Measurements from ENCODE around the gene AFG1L. TPM values are rescaled to one million over a fixed set of nuclear protein-coding genes. Genes with fewer than 3 reads are reported as not detected.

Gene AFG1L
- total RNA-seq, 1 experiment from 2014 or later: 7.1 TPM

DNA sequence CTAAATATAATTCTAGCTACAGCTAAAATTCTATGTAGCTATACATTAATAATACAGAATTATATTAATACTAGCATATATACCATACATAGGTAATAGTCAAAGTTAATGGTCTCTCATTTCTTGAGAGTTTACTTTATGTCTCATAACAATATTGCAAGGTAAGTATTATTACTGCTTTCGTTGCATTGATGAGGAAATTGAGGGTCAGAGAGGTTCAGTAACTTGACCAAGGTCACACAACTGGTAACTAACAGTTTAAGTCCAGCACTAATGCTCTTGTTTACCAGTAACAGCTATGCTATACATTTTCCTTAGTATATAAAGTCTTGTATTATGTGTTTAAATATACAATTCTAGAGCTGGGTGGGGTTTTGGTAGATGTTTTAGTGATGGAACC lies 67.6 kb downstream of the AFG1L start:
- no peak for DNase-seq
- no peak overlapping the region for H3K4me3 Mint-ChIP-seq (ENCODE audit: low read depth, unreplicated experiment)
- no peak overlapping the region for H3K27ac Mint-ChIP-seq (ENCODE audit: unreplicated experiment)
- intact Hi-C loops (cut with micrococcal nuclease; ENCODE audit: unreplicated experiment): loop anchor here (5.0 kb wide), 1 partner anchor 250 kb away; no protein-coding TSS in a partner anchor
- no peaks in the 10 kb centered on the region for H3K9me3 Mint-ChIP-seq (ENCODE audit: low read depth, unreplicated experiment)
- no peak for TF ChIP-seq CTCF (IDR thresholded peaks at IDR 0.05; ENCODE audit: unreplicated experiment)
- H3K4me1 Mint-ChIP-seq (ENCODE audit: low read depth, unreplicated experiment): peaks cover 9% of the 10 kb centered on the region
- H3K27me3 Mint-ChIP-seq (ENCODE audit: unreplicated experiment): no peaks in the 10 kb centered on the region
- CTCF ChIA-PET: interaction anchor here (0.5 kb wide), 1 partner anchor 83 kb away, joined by 5 read pairs; no protein-coding TSS in a partner anchor
- no TSS peak for BruUV-seq (replicated peaks)
- H3K36me3 Mint-ChIP-seq (ENCODE audit: insufficient read depth, unreplicated experiment): no peaks in the 10 kb centered on the region

GRCh38 chr6:108363113-108363512 lies 68.3 kb downstream of the AFG1L start:
- DNase-seq: no peak
- no TSS peak for BruUV-seq (replicated peaks)
- no peaks in the 10 kb centered on the region for H3K9me3 Mint-ChIP-seq (ENCODE audit: low read depth, unreplicated experiment)
- H3K4me3 Mint-ChIP-seq (ENCODE audit: low read depth, unreplicated experiment): no peak overlapping the region
- intact Hi-C loops (cut with micrococcal nuclease; ENCODE audit: unreplicated experiment): loop anchor here (5.0 kb wide), 1 partner anchor 251 kb away; no protein-coding TSS in a partner anchor
- H3K27me3 Mint-ChIP-seq (ENCODE audit: unreplicated experiment): no peaks in the 10 kb centered on the region
- H3K36me3 Mint-ChIP-seq (ENCODE audit: insufficient read depth, unreplicated experiment): no peaks in the 10 kb centered on the region
- peaks cover 9% of the 10 kb centered on the region for H3K4me1 Mint-ChIP-seq (ENCODE audit: low read depth, unreplicated experiment)
- H3K27ac Mint-ChIP-seq (ENCODE audit: unreplicated experiment): no peak overlapping the region
- TF ChIP-seq CTCF (IDR thresholded peaks at IDR 0.05; ENCODE audit: unreplicated experiment): no peak
- CTCF ChIA-PET: no interaction called here

GRCh38 chr6:108363889-108364313 lies 69.0 kb downstream of the AFG1L start:
- peaks cover 9% of the 10 kb centered on the region for H3K4me1 Mint-ChIP-seq (ENCODE audit: low read depth, unreplicated experiment)
- intact Hi-C loops (cut with micrococcal nuclease; ENCODE audit: unreplicated experiment): loop anchor here (5.0 kb wide), 1 partner anchor 252 kb away; no protein-coding TSS in a partner anchor
- no peak overlapping the region for H3K27ac Mint-ChIP-seq (ENCODE audit: unreplicated experiment)
- no peaks in the 10 kb centered on the region for H3K9me3 Mint-ChIP-seq (ENCODE audit: low read depth, unreplicated experiment)
- no peak for TF ChIP-seq CTCF (IDR thresholded peaks at IDR 0.05; ENCODE audit: unreplicated experiment)
- no peak for DNase-seq
- no peaks in the 10 kb centered on the region for H3K36me3 Mint-ChIP-seq (ENCODE audit: insufficient read depth, unreplicated experiment)
- CTCF ChIA-PET: interaction anchor here (0.6 kb wide), 1 partner anchor 180 kb away, joined by 4 read pairs; no protein-coding TSS in a partner anchor
- H3K4me3 Mint-ChIP-seq (ENCODE audit: low read depth, unreplicated experiment): no peak overlapping the region
- no peaks in the 10 kb centered on the region for H3K27me3 Mint-ChIP-seq (ENCODE audit: unreplicated experiment)
- BruUV-seq (replicated peaks): no TSS peak

DNA sequence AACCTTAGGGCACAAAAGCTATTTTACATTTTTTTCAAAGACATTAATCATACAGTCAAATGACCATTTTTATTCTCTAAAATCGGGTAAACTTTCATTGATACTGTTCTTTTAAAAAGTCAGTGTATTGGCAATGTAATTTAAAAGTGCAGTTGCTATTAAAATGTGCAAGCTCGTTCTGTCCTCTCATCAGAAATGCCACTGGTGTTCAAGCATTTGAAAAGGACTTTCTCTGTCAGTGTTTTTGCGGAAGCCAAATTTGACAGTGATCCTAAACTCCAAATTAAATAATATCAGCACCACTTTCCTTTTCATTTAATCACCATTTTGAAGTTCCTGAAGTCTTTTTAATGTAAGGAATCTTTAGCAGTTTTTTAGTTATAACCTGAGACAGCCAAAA lies 69.6 kb downstream of the AFG1L start:
- H3K4me1 Mint-ChIP-seq (ENCODE audit: low read depth, unreplicated experiment): peaks cover 9% of the 10 kb centered on the region
- no peaks in the 10 kb centered on the region for H3K27me3 Mint-ChIP-seq (ENCODE audit: unreplicated experiment)
- no peaks in the 10 kb centered on the region for H3K36me3 Mint-ChIP-seq (ENCODE audit: insufficient read depth, unreplicated experiment)
- BruUV-seq (replicated peaks): no TSS peak
- DNase-seq: no peak
- no peak for TF ChIP-seq CTCF (IDR thresholded peaks at IDR 0.05; ENCODE audit: unreplicated experiment)
- H3K27ac Mint-ChIP-seq (ENCODE audit: unreplicated experiment): no peak overlapping the region
- H3K9me3 Mint-ChIP-seq (ENCODE audit: low read depth, unreplicated experiment): no peaks in the 10 kb centered on the region
- CTCF ChIA-PET: interaction anchor here (0.6 kb wide), 2 partner anchors 181 to 686 kb away, joined by 3 to 4 read pairs; no protein-coding TSS in a partner anchor
- intact Hi-C loops (cut with micrococcal nuclease; ENCODE audit: unreplicated experiment): loop anchor here (5.0 kb wide), 1 partner anchor 252 kb away; no protein-coding TSS in a partner anchor
- no peak overlapping the region for H3K4me3 Mint-ChIP-seq (ENCODE audit: low read depth, unreplicated experiment)

Measured in Calu3 (cell line).